Left ventricle myocardium inferior (tissue), 1 donor: Measurements from ENCODE around the gene C6orf58. TPM values are rescaled to one million over a fixed set of nuclear protein-coding genes. Genes with fewer than 3 reads are reported as not detected.

Experiments used
- DNase-seq: peaks from one replicate; pipeline ENCODE4 v3.0.0-alpha.2; 2020
- H3K27ac ChIP-seq: fragments of 200-600 bp; replicated peaks from 2 replicates; pipeline ENCODE4 v1.8.0; 2021
- H3K27me3 ChIP-seq: fragments of 200-600 bp; 2 replicates; pipeline ENCODE4 v1.8.0; 2021; ENCODE audit warnings: low read depth
- H3K36me3 ChIP-seq: fragments of 200-600 bp; 2 replicates; pipeline ENCODE4 v1.8.0; 2021
- H3K4me1 ChIP-seq: fragments of 200-600 bp; 2 replicates; pipeline ENCODE4 v1.8.0; 2021
- H3K4me3 ChIP-seq: fragments of 200-600 bp; 2 replicates; pipeline ENCODE4 v1.8.0; 2021; ENCODE audit warnings: mild to moderate bottlenecking, moderate library complexity
- H3K9me3 ChIP-seq: fragments of 200-600 bp; replicated peaks from 2 replicates; pipeline ENCODE4 v1.8.0; 2021
- CTCF ChIP-seq: fragments of 200-600 bp; IDR thresholded peaks from 2 replicates; pipeline ENCODE4 v1.8.0; 2021; ENCODE audit warnings: antibody characterized with exemption, mild to moderate bottlenecking, borderline replicate concordance
- intact Hi-C: fragments of 100-400 bp; cut with micrococcal nuclease; formaldehyde crosslinking; loops from one replicate; pipeline ENCODE4 v1.11.0; 2022
- total RNA-seq: library from RNA; stranded (reverse); fragmentation: NEBNext Ultra II Directional; extraction: Animal tissue kit (Norgen Biotek cat#: 25700); gene quantifications from one replicate; pipeline ENCODE4 v1.2.1, GENCODE V29; 2021
- donor health status: DM: no; HTN: yes; CAD: no; lungs with severe emphysema.

C6orf58 gene
- total RNA-seq, 1 donor from 2014 or later, result not detected

DNA sequence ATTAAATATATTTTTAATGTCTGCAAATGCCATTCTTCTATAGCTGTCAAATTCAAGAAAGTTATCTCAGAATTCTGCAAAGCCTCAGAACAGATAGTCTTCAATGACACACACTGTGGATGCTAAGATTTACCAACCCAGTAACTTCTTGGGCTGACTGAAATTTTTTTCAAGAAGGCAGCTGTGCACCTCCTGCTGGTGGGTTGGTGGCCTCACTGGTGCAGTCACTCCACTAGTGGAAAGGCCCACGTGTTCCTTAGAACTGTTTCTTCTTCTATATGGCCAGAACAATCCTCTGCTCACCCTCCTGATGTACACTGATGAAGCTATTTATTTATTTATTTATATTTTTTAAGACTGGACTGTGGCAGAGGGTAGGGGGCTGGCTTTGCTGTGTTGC lies 29.8 kb upstream of the C6orf58 start:
- intact Hi-C loops, result no loop called here
- Histone ChIP-seq H3K4me1 (no peaks in the 10 kb centered on the region), H3K4me3 (no peak overlapping the region), H3K27me3 (peaks cover 21% of the 10 kb centered on the region), H3K27ac (no peak overlapping the region), H3K9me3 (no peaks in the 10 kb centered on the region), H3K36me3 (no peaks in the 10 kb centered on the region)
- TF ChIP-seq CTCF, result no peak
- DNase-seq, result no peak

DNA sequence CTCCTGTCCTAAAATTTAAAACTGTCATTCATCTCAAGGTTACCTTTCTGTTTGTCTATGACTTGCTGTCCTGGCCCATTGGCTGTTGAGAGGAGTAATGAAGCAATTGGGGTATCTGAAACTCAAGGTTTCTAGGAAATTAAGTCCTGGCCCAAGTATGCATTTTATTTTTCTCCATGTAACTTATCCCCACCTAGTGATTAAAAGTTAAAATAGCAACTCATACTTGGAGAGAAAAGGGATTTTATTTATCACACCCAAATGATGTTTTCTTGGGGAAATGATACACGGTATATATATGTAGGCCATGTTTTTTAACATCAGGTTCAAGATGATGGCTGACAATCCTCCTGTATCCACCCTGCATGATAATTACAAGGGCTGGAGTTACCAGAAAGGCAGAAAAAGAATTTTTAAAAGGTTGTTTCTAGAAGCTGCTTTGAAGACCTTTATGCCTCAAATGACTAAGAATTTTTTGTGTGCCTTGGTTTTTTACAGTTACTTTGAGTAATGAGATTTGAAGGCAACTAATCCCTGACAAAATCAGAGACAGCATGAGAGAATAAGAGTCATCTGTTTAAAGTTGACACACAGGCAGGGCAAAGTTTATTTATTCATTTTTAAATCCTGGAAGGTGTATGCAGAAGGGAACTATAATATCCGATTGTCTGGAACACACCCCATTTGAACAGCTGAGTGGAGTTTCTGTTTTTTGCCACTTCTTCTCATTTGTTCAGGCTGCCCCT lies 28.9 kb upstream of the C6orf58 start:
- no peaks in the 10 kb centered on the region for H3K9me3 ChIP-seq
- no peak overlapping the region for H3K4me3 ChIP-seq
- intact Hi-C loops, result no loop called here
- peaks cover 21% of the 10 kb centered on the region for H3K27me3 ChIP-seq
- H3K4me1 ChIP-seq, result no peaks in the 10 kb centered on the region
- H3K27ac ChIP-seq, result no peak overlapping the region
- DNase-seq, result no peak
- TF ChIP-seq CTCF, result no peak
- H3K36me3 ChIP-seq, result no peaks in the 10 kb centered on the region

DNA sequence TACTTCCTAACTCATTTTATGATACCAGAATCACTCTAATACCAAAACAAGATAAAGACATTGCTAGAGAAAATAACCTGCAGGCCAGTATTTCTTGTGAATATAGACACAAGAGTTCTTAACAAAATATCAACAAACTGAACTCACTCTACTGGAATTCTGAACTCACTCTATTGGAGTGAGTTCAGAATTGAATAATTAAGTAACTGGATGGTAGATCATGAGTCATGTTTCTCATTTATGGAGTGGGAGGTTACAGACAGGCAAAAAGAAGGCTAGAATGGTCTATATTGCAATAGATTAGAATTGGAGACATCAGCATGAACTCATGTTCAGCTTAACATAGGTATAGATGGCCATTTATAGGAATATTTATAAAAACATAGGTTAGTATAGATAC lies 26.6 kb upstream of the C6orf58 start:
- intact Hi-C loops, result no loop called here

GRCh38 chr6:127554435-127555006 lies 22.5 kb upstream of the C6orf58 start:
- Histone ChIP-seq H3K36me3 (no peaks in the 10 kb centered on the region), H3K27ac (no peak overlapping the region), H3K9me3 (no peaks in the 10 kb centered on the region), H3K4me3 (no peak overlapping the region), H3K4me1 (no peaks in the 10 kb centered on the region), H3K27me3 (peaks cover 8% of the 10 kb centered on the region)
- intact Hi-C loops, result no loop called here
- peak; percentile 31 for TF ChIP-seq CTCF
- no peak for DNase-seq

More for the DNA sequence above, 26.6 kb upstream of the C6orf58 start:
- no peak for TF ChIP-seq CTCF
- no peaks in the 10 kb centered on the region for H3K4me1 ChIP-seq
- H3K9me3 ChIP-seq, result no peaks in the 10 kb centered on the region
- no peak overlapping the region for H3K27ac ChIP-seq
- no peak for DNase-seq
- no peaks in the 10 kb centered on the region for H3K36me3 ChIP-seq
- peaks cover 21% of the 10 kb centered on the region for H3K27me3 ChIP-seq
- H3K4me3 ChIP-seq, result no peak overlapping the region

DNA sequence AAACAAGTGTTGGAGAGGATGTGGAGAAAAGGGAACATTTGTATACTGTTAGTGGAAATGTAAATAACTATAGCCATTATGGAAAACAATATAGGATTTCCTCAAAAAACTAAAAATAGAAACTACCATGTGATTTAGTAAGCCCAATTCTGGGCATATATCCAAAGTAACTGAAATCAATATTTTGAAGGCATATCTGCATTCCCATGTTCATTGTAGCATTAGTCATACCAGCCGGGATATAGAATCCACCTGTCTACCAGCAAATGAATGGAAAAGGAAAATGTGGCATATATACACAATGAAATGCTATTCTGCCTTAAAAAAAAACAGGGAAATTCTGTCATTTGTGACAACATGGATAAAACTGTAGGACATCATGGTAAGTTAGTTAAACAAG lies 15.3 kb upstream of the C6orf58 start:
- no peak for TF ChIP-seq CTCF

More for the DNA sequence above, 15.3 kb upstream of the C6orf58 start:
- DNase-seq, result no peak
- Histone ChIP-seq H3K9me3 (no peaks in the 10 kb centered on the region), H3K4me3 (no peak overlapping the region), H3K27ac (no peak overlapping the region), H3K36me3 (no peaks in the 10 kb centered on the region), H3K27me3 (no peaks in the 10 kb centered on the region), H3K4me1 (no peaks in the 10 kb centered on the region)
- intact Hi-C loops, result no loop called here
